ENCODE results near the gene HTT. TPM values are rescaled to one million over a fixed set of nuclear protein-coding genes. Genes with fewer than 3 reads are reported as not detected.

Gene HTT
- total and polyA plus RNA-seq, 9 donors: 13.3 to 63.2 (median 38.6) TPM

GRCh38 chr4:3030566-3031356 is 43.7 kb upstream of the HTT start:
- 72 to 73% (median 72%) methylated on average over 18 of the region's 18 CpGs for WGBS, 3 donors
- Histone ChIP-seq H3K4me1 (ENCODE audit: insufficient read depth) (no peaks in the 10 kb centered on the region), H3K27ac (no peak overlapping the region), H3K4me3 (no peak overlapping the region), H3K27me3 (no peaks in the 10 kb centered on the region), H3K9me3 (no peaks in the 10 kb centered on the region), H3K36me3 (no peaks in the 10 kb centered on the region)
- intact Hi-C loops (cut with DNase I): loop anchor here in 1 of 4 donors (5.0 kb wide), 1 partner anchor 268 kb away; no protein-coding TSS in a partner anchor
- DNase-seq: no peak
- TF ChIP-seq CTCF (IDR thresholded peaks at IDR 0.05): no peak
- no peak for TF ChIP-seq EP300 (IDR thresholded peaks at IDR 0.05)
- no peak for TF ChIP-seq POLR2A (IDR thresholded peaks at IDR 0.05)

GRCh38 chr4:3031357-3032082 is 43.0 kb upstream of the HTT start:
- no peak overlapping the region for H3K4me3 ChIP-seq
- intact Hi-C loops (cut with DNase I): loop anchor here in 1 of 4 donors (5.0 kb wide), 1 partner anchor 269 kb away; no protein-coding TSS in a partner anchor
- no peaks in the 10 kb centered on the region for H3K9me3 ChIP-seq
- WGBS, 3 donors: 57 to 65% (median 59%) methylated on average over 12 of the region's 12 CpGs
- no peaks in the 10 kb centered on the region for H3K27me3 ChIP-seq
- no peak for DNase-seq
- H3K36me3 ChIP-seq: no peaks in the 10 kb centered on the region
- H3K27ac ChIP-seq: no peak overlapping the region
- TF ChIP-seq CTCF (IDR thresholded peaks at IDR 0.05) (no peak), POLR2A (IDR thresholded peaks at IDR 0.05) (no peak), EP300 (IDR thresholded peaks at IDR 0.05) (no peak)
- H3K4me1 ChIP-seq (ENCODE audit: insufficient read depth): no peaks in the 10 kb centered on the region

GRCh38 chr4:3034231-3034630 is 40.2 kb upstream of the HTT start:
- H3K4me3 ChIP-seq: no peak overlapping the region
- H3K27ac ChIP-seq: no peak overlapping the region
- intact Hi-C loops (cut with DNase I): loop anchor here in 1 of 4 donors (5.0 kb wide), 1 partner anchor 272 kb away; no protein-coding TSS in a partner anchor
- TF ChIP-seq POLR2A (IDR thresholded peaks at IDR 0.05) (no peak), CTCF (IDR thresholded peaks at IDR 0.05) (no peak), EP300 (IDR thresholded peaks at IDR 0.05) (no peak)
- no peaks in the 10 kb centered on the region for H3K9me3 ChIP-seq
- no peaks in the 10 kb centered on the region for H3K4me1 ChIP-seq (ENCODE audit: insufficient read depth)
- H3K36me3 ChIP-seq: no peaks in the 10 kb centered on the region
- no peaks in the 10 kb centered on the region for H3K27me3 ChIP-seq
- no peak for DNase-seq
- 87 to 91% (median 88%) methylated on average over 8 of the region's 8 CpGs for WGBS, 3 donors

GRCh38 chr4:3035249-3035648 is 39.2 kb upstream of the HTT start:
- Histone ChIP-seq H3K36me3 (no peaks in the 10 kb centered on the region), H3K4me1 (ENCODE audit: insufficient read depth) (no peaks in the 10 kb centered on the region), H3K27me3 (no peaks in the 10 kb centered on the region), H3K9me3 (no peaks in the 10 kb centered on the region), H3K4me3 (no peak overlapping the region), H3K27ac (no peak overlapping the region)
- 73 to 80% (median 76%) methylated on average over 8 of the region's 8 CpGs for WGBS, 3 donors
- no peak for DNase-seq
- intact Hi-C loops (cut with DNase I): no loop called here
- no peak for TF ChIP-seq POLR2A (IDR thresholded peaks at IDR 0.05)
- TF ChIP-seq EP300 (IDR thresholded peaks at IDR 0.05): no peak
- TF ChIP-seq CTCF (IDR thresholded peaks at IDR 0.05): no peak
